ENCODE measurements around the gene SGF29.
"Not testable (repeated sequence)": the region's sequence is repeated elsewhere in the genome, so short reads cannot be mapped to it uniquely, and the experiment has no call there.

Gene SGF29

DNA sequence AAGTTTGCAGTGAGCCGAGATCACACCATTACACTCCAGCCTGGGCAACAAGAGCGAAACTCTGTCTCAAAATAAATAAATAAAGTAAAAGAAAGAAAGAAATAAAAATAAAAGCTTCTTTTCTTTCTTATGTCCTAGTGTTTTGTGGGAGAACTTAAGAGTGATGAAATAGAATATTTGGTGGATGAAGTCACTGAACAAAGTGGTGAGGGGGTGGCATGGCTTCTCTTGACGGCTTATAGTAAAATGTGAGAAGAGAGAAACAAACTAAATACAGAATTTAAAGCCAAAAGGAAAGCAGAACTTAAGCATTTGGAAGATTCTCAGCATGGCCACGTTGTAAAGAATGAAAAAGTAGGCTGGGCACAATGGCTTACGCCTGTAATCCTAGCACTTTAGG lies 15.3 kb downstream of the SGF29 start:
- DNase-seq = no peak

DNA sequence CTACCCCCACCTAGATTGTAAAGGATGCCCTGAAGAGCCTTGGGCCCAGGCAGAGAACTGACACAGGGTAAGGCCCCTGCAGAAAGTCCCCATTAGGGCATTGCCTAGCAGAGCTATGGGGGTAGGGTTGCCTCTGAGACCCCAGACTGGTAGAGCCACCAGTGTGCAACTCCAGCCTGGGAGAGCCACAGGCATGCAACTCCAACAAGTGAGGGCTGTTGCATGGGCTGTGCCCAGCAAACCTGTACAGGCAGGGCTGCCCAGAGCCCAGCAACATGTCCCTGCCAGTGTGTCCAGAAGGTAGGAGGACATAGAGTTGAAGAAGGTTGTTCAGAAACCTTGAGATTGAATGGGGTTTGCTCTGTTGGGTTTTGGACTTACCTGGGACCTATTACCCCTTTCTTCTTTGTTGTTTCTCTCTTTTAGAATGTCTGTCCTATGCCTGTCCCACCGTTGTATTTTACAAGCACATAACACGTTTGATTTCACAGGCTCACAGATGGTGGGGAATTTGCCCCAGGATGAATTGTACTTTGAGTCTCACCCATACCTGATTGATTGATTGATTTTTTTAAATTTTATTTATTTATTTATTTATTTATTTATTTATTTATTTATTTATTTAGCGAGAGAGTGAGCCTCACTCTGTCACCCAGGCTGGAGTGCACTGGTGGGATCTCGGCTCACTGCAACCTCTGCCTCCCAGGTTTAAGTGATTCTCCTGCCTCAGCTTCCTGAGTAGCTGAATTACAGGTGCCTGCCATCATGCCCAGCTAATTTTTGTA lies 16.4 kb downstream of the SGF29 start:
- DNase-seq = no peak

DNA sequence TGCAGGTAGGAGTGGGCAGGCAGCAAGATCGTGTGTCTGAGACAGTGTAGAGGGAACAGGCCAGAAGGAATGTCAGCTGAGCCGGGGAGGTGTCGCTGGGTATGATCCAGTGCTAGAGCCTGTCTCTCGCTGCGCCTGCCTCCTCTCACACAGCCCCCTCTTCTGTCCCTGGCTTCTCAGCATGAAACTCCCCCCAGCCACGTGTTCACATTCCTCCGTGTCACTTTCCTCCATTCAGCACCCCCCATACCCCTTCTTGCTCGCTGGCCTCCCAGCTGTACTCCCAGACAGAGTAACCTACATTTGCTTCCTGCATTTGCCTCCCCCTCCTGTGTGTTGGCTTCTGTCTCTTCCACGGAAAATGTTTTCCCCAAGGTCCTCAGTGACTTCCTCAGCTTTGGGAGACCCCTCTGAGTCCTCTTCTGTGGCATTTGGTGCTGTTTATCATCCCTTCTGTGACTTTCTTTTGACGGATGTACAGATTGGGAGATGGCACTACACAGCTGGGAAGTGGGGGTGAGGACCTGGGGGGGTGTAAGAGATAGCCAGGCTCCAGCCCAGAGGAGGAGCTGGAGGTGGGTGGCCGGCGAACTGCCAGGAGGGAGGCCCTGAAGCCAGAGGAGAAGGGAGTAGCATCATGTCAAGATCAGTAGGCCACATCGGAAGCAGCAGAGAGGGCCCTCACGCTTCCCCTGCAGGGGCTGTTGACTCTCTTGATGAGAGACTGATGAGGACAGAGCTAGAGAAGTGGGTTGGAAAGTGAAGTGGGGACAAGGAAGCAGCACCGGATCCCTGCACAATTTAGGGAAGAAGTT lies 19.2 kb downstream of the SGF29 start:
- DNase-seq = no peak

DNA sequence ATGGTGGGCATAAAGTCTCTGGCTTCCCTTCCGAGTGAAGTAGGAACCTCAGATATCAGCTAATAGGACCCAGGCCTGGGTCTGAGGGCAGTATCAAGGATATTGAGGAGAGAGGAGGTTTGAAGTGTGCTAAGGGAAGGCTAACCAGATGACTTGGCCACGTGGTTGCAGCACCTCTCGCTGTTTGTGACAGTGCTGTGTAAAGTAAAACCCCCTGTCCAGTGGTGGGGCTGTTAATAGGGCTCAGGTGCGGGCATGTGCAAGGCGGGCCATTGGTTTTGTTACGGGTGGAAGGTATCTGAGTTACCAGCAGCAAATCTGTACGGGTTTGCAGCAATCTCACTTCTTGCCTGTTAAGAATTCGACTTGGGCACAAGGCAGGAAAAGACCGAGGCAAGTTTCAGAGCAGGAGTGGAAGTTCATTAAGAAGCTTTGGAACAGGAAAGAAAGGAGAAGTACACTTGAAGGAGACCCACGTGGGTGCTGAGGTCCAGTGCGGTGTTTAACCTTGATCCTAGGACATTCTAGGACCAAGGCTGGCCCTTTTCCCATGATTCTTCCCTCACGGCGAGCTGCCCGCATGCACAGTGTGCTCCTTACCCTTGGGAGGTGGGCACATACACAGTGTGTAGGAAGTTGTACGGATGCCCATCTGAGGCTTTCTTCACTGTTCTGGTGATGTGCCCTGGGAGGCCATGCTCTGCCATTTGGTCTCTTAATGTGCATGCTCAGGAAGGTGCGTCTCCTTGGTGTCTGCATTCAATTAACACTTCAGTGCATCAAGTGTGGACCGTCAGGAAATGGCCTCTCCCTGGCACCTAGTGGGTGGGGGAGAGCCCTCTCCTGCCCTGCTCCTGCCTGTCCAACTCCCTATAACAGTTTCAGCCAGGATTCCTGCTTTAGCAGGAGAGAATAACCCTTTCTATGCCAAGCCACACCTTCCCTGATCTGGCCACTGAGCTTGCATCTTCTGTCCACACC lies 20.3 kb downstream of the SGF29 start:
- no peak for DNase-seq

DNA sequence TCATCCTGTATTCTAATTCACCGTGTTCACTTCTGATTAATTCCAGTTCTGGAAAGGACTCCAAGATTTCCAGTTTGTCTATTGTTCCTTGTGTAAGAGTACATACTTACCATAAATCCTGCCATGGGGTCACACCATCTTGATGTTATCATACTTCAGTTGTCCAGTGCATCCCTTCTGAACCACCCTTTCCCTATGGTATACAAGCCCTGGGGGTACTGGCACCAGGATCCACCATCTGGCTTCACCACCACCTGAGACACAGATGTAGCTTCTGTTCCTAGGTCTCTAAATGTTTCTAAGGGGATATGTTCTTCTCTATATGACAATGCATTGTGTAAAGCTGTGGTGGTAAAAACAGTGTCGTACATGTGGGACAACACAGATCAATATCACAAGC lies 21.2 kb downstream of the SGF29 start:
- no peak for DNase-seq

DNA sequence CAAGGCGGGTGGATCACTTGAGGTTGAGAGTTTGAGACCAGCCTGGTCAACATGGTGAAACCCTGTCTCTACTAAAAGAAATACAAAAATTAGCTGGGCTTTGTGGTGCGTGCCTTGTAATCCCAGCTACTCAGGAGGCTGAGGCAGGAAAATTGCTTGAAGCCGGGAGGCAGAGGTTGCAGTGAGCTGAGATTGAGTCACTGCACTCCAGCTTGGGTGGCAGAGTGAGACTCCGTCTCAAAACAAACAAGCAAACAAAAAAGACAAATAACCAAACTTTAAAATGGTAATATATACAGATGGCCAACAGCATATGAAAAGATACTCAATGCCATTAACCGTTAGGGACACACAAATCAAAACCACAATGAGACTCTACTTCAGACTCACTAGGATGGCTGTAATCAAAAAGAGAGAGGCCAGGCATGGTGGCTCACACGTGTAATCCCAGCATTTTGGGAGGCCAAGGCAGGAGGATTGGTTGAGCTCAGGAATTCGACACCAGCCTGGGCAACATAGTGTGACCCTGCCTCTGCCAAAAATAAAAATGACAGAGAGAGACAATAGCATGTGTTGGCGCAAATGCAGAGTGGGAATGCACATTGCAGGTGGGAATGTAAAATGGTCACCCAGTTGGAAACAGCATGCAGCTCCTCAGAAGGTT lies 21.9 kb downstream of the SGF29 start:
- no peak for DNase-seq

DNA sequence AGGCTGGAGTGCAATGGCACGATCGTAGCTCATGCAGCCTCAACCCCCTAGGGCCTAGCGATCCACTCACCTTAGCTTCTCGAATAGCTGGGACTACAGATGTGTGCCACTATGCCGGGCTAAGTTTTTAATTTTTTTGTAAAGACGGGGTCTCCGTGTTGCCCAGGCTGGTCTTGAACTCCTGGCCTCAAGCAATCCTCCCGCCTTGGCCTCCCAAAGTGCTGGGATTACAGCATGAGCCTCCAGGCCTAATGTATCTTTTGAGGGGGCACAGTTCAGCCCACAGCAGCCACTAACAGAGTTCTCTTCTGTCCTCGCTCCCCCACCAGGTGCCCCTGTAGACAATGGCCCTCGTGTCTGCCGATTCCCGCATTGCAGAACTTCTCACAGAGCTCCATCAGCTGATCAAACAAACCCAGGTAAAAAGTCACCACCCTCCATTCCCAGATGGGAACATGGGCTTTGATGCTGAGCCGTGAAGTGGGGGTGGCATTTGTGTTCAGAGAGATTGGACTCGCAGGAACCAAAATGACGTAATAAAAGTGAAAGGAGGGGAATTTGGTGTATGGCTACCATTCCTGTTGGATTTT lies 27.1 kb downstream of the SGF29 start:
- DNase-seq = no peak

DNA sequence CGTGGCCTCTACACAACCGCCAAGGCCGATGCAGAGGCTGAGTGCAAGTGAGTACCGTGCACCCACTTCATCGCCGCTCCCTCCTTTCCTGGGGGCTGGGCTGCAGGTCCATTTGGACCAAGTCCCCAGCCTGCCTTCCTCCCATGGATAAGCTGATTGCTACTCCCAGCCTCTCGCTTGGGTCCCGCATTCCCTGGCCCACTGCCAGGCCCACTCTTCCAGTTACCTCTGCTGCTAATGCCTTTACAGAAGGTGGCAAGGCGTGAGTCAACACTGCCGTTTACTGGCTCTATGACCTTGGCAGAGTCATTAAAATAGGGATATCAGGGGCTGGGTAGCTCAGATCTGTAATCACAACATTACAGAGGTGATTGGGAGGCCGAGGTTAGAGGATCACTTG lies 32.0 kb downstream of the SGF29 start:
- DNase-seq = no peak

DNA sequence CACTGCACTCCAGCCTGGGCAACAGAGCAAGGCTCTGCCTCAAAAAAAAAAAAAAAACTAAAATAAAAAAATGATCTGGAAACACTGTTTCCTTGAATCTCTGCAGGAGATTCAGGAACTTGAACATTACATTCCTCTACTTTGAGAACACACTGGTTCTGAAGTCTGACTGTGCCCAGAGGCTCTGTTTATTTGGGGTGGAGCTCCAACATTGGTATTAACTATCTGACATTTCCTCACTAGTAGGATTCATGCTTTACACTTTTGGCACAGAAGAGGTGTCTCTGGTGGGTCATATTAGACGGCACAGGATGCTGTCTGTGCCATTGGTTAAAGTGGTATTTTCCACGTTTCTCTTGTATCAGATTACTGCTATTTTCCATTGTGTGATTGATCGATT lies 32.7 kb downstream of the SGF29 start:
- no peak for DNase-seq

DNA sequence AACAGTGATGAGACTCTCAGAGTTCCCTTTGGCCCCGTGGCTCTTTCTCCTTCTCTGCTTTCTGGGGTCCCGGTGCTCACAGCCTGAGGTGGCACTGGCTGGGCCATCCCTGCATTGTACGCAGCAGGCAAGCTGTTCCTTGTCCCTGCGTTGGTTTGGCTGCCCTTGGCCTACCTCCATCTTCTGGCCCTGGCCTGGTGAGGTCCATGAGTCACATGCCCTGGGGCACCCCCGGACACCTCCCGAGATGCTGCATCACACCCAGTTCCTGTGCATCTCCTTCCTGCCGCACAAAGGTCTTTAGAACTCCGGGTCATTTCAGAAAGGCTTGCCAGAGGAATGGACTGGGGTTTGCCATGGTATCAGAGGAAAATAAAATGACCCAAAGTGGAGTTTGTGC lies 33.7 kb downstream of the SGF29 start:
- no peak for DNase-seq

DNA sequence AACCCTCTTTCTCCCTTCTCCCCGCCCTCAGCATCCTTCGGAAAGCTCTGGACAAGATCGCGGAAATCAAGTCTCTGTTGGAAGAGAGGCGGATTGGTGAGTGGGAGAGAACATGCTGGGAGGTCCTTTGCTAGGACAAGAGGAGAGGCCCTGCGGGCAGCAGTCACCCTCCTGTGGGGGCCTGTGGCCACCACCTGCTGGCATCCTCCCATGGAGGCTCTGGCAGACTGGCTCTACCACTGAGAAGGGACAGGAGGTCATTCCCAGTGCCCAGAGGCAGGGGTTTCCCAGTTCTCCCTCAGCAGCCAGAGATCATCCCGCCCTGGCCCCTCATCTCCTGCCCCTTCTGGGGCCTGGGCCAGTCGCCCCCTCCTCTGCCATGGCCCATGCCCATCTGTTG lies 35.3 kb downstream of the SGF29 start:
- no peak for DNase-seq

DNA sequence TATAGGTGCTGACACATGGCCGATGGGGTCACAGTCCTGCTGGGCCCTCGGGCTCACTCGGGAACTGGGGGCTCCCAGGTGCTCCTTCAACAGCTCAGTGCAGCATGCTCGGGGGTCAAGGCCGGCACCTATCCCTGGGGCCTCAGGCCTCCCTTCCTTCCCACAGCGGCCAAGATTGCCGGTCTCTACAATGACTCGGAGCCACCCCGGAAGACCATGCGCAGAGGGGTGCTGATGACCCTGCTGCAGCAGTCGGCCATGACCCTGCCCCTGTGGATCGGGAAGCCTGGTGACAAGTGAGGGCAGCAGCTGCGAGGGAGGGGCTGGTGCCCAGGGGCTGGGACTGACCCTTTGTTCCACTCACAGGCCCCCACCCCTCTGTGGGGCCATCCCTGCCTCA lies 36.2 kb downstream of the SGF29 start:
- DNase-seq = no peak

DNA sequence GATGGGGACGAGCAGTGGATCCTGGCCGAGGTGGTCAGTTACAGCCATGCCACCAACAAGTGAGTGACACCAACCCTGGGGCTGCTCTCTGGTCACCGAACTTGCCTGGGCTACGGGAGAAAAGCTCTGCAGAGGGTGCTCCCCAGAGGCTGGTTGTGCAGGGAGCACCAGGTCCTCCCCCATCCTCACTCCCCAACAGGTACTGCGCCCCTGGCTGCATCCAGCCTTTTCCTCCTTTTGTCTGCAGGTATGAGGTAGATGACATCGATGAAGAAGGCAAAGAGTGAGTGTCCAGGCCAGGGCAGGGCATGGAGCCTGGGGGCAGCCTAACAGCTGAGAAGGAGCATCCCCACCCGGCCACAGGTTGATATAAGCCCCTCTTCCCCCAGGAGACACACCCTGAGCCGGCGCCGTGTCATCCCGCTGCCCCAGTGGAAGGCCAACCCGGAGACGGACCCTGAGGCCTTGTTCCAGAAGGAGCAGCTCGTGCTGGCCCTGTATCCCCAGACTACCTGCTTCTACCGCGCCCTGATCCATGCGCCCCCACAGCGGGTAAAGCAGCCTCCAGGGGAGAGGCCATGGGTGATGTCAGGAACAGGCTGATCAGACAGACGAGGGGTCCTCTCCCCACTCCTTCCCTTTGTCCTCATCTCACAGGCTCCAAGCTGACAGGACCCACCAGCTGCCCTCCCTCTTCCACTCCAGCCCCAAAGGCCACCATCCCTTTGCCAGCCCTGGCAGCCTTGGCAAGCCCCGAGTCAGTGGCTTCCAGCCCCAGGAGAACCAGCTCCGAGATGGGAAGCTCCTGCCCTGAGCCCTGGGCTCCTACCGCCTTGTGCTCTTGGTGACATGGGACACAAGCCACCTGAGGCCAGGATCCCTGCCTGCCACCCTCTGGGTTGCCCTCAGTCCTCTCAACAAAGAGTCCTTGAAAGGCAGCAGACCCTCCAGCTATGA lies 36.9 kb downstream of the SGF29 start:
- DNase-seq = no peak

DNA sequence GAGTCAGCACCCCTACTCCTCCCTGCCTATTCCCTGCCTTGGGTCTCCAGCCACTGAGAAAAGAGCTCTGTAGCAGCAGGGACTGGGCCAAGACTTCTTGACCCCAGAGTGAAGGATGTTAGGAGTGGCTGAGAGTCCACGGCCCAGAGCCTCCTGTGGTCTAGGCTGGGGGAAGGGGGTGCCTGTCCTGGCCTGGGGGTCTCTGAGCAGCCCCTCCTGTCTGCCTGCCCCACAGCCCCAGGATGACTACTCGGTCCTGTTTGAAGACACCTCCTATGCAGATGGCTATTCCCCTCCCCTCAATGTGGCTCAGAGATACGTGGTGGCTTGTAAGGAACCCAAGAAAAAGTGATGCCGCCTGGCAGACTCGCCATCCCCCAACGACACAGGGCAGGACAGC lies 37.6 kb downstream of the SGF29 start:
- DNase-seq = no peak

DNA sequence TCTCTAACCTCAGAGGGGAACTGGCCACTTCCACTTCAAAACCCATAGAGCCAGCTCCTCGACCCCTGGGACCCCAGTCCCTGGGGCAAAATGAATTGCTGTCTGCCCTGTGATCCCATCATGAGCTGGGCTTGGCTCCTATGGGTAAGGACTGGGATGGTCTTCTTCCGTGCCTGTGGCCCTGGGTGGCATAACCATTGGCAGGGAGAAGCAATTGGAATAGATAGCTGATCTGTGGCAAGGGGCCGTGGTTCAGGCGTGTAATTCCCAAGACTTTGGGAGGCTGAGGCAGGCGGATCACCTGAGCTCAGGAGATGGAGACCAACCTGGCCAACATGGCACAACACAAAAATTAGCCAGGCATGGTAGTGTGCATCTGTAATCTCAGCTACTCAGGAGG lies 38.8 kb downstream of the SGF29 start:
- DNase-seq = no peak

DNA sequence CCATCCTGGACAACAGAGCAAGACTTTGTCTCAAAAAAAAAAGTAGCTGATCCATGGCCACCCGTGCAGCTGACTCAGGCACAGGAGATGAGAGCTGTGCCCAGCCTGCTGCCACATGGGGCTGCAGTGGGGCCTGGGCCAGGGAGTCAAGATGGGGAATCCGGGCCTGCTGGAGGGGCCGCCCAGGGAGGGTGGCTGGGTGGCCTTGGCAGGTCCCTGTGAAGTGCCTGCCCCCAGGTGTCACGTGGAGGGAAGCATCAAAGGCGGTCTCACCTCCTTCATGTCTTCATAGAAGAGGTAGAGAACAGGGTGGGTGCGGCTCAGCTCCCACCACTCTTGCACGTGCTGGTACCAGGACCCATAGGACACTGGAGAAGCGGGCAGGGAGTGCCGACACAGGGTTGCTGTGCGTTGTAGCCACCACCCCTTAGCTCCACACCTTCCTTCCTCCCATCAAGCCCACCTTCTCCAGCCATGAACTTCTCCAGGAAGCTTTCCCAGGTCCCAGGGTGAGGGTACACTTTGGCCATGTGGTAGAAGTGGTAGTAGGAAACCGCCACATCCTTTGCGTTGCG lies 39.3 kb downstream of the SGF29 start:
- DNase-seq = no peak

DNA sequence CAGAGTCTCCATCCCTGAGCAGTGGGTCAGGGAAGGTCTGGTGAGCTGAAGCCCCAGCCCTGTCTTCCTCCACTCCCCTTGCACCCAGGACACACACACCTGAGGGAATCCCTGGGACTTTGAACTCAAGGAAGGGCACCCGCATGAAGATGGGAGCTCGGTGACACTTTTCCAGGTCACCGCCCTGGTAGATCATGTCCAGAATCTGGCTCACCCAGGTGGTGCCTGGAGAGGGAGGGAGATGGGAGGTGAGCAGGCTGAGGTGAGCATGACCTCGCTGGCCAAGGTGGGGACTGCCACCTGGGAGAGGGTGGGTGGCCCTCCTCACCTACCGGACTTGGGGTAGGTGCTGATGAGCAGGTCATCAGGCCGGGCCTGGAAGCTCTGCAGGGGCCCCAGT lies 41.7 kb downstream of the SGF29 start:
- not testable (repeated sequence) for DNase-seq

DNA sequence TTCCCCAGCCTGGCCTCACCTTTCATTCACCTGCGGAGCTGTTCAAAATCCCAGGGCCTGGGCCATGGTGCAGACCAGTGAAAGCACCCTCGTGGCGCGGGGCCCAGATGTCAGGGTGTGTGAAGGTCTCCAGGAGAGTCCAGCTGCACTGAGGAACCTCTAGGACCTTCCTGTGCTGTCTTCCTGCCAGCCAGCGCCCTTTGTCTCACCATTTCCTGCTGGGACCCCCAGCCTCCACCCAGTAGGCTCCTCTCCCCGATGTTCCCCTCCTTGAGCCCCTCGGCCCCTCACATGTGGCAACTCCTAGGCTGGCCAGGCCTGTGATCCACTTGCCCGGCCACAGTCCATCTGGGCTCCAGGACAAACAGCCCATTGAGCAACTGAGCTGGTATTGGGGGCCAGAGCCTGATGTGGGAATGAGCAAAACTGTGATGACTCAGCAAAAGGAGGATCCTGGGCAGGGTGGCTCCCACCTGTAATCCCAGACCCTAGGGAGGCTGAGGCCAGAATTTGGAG lies 42.5 kb downstream of the SGF29 start:
- no peak for DNase-seq

DNA sequence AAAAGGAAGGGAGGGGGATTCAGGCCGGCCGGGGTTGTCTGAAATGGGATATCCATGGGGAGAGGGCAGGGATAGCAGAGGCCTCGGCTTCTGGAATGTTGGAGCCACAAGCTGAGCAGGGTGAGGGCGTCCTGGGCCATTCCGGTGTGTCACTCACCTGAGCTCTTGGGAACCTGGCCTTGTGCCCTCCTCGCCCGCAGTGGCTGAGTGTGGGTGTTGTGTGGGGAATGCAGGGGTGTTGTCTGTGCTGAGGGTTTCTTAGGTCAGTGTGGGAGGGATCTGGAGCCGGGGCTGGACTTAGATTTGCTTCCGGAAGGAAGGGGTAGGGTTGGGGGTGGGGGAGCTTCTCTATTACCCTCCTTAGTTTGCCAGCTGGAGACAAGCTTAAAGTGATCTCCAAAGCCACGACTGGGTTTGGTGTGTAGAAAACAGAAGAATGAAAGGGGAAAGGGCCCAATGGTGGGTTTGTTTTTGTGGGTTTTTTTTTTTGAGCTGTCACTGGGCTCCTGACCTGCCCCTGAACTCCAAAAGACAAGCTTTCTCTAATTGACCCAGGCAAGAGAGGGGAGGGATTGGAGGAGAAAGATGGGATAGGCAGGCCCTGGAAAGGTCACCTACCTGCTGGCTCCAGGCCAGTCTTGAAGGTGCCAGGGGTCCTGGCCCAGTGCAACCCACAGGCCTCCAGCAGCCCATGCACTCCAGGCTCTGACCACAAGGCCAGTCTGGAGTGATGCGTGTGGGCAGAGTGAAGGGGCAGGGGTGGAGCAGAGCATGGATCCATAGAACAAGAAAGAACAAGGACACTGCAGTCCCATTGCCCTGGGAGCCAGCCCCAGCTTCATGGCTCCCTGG lies 43.3 kb downstream of the SGF29 start, which contains the start of gene SULT1A2:
TSS of gene SULT1A2 (minus strand) at position 211 of the 852 bp plus-strand sequence. CDS start 1,120 bp downstream, outside the sequence.
- no peak for DNase-seq
